HG03139 (cell line): Measurements from ENCODE around the gene FOXP1.

ENCODE experiments used
- ATAC-seq: cut with Tn5 transposase; IDR thresholded peaks from one replicate; pipeline ENCODE4 v1.9.1; 2021; ENCODE audit not compliant: unreplicated experiment

The FOXP1 gene

GRCh38 chr3:71510510-71510909, 73.0 kb downstream of the FOXP1 start:
- no peak for ATAC-seq

GRCh38 chr3:71509066-71509465, 74.5 kb downstream of the FOXP1 start:
- ATAC-seq: no peak

- ATAC-seq: no peak
Observed at GRCh38 chr3:71505767-71506350, 77.7 kb downstream of the FOXP1 start.

GRCh38 chr3:71504250-71505036, 79.1 kb downstream of the FOXP1 start:
- ATAC-seq: no peak

GRCh38 chr3:71503525-71504249, 79.8 kb downstream of the FOXP1 start:
- ATAC-seq: no peak

GRCh38 chr3:71502066-71502625, 81.4 kb downstream of the FOXP1 start:
- no peak for ATAC-seq

GRCh38 chr3:71500696-71501095, 82.8 kb downstream of the FOXP1 start:
- no peak for ATAC-seq

GRCh38 chr3:71499227-71499876, 84.2 kb downstream of the FOXP1 start:
- ATAC-seq: no peak

- ATAC-seq: no peak
Observed at GRCh38 chr3:71498543-71498942, 85.0 kb downstream of the FOXP1 start.

GRCh38 chr3:71497971-71498444, 85.5 kb downstream of the FOXP1 start:
- no peak for ATAC-seq

GRCh38 chr3:71497367-71497897, 86.1 kb downstream of the FOXP1 start:
- no peak for ATAC-seq

GRCh38 chr3:71495708-71496472, 87.6 kb downstream of the FOXP1 start:
- ATAC-seq: peak; percentile 62

- no peak for ATAC-seq
Observed at GRCh38 chr3:71494212-71494611, 89.3 kb downstream of the FOXP1 start.

- ATAC-seq: no peak
Observed at GRCh38 chr3:71492974-71493771, 90.4 kb downstream of the FOXP1 start.

- no peak for ATAC-seq
Observed at GRCh38 chr3:71492566-71492965, 91.0 kb downstream of the FOXP1 start.

- no peak for ATAC-seq
Observed at GRCh38 chr3:71491154-71491752, 92.3 kb downstream of the FOXP1 start.

- no peak for ATAC-seq
Observed at GRCh38 chr3:71490692-71491091, 92.8 kb downstream of the FOXP1 start.

GRCh38 chr3:71489315-71489761, 94.2 kb downstream of the FOXP1 start:
- ATAC-seq: no peak

- ATAC-seq: no peak
Observed at GRCh38 chr3:71488882-71489281, 94.6 kb downstream of the FOXP1 start.
